Measurements from ENCODE around the gene DDHD1. TPM values are rescaled to one million over a fixed set of nuclear protein-coding genes. Genes with fewer than 3 reads are reported as not detected.
"Not testable (repeated sequence)": the region's sequence is repeated elsewhere in the genome, so short reads cannot be mapped to it uniquely, and the experiment has no call there.

DDHD1 gene
- polyA plus RNA-seq, 1 donor (not counting 4 experiments of a cell fraction or from before 2014, with no cell fraction given) = 10.4 TPM

GRCh38 chr14:53183056-53183455 lies 29.9 kb upstream of the DDHD1 start:
- H3K27me3 ChIP-seq (ENCODE audit: control insufficient read depth, extremely low read depth, insufficient read depth, low read length) = no peaks in the 10 kb centered on the region
- TF ChIP-seq CTCF (optimal IDR thresholded peaks at IDR 0.05 in 1 of 3, IDR thresholded peaks at IDR 0.05 in 1 of 3, conservative IDR thresholded peaks at IDR 0.05 in 1 of 3; ENCODE audit: extremely low read depth in 1 of 3, insufficient read depth in 2 of 3, low read length in 3 of 3) (no peak), EZH2 (IDR thresholded peaks at IDR 0.05; ENCODE audit: low read length) (no peak)
- no peaks in the 10 kb centered on the region for H4K20me1 ChIP-seq (ENCODE audit: control insufficient read depth, extremely low read depth, insufficient read depth, low read length)
- H3K4me2 ChIP-seq (ENCODE audit: control insufficient read depth, extremely low read depth, insufficient read depth, low read depth, low read length) = no peak overlapping the region
- no peak overlapping the region for H2AFZ ChIP-seq (ENCODE audit: control insufficient read depth, low read length)
- H3K4me1 ChIP-seq (ENCODE audit: control insufficient read depth, extremely low read depth, insufficient read depth, low read length) = no peaks in the 10 kb centered on the region
- no peaks in the 10 kb centered on the region for H3K36me3 ChIP-seq (ENCODE audit: control insufficient read depth in 2 of 2, extremely low read depth in 1 of 2, insufficient read depth in 2 of 2, low read length in 2 of 2)
- H3K9me1 ChIP-seq (ENCODE audit: control insufficient read depth, extremely low read depth, insufficient read depth, low read length) = no peaks in the 10 kb centered on the region
- FAIRE-seq = no peak
- no peak for DNase-seq (ENCODE audit: low read depth, low spot score)
- no peaks in the 10 kb centered on the region for H3K79me2 ChIP-seq (ENCODE audit: control insufficient read depth, insufficient read depth, low read length)
- no peak overlapping the region for H3K9ac ChIP-seq (ENCODE audit: control insufficient read depth, extremely low read depth, insufficient read depth, low read length)
- dilution Hi-C loops (cut with MboI; ENCODE audit: extremely low pct_ligation_motif_present, low sequenced_read_pairs) = no loop called here
- H3K4me3 ChIP-seq (ENCODE audit: control insufficient read depth in 2 of 3, extremely low read depth in 1 of 3, insufficient read depth in 2 of 3, low read depth in 1 of 3, low read length in 3 of 3) = no peak overlapping the region
- H3K9me3 ChIP-seq (ENCODE audit: control insufficient read depth, low read depth, low read length) = no peaks in the 10 kb centered on the region
- H3K27ac ChIP-seq (ENCODE audit: control insufficient read depth, insufficient read depth, low read length) = no peak overlapping the region

GRCh38 chr14:53181463-53182081 lies 28.4 kb upstream of the DDHD1 start:
- DNase-seq (ENCODE audit: low read depth, low spot score); H3K9me1 ChIP-seq (ENCODE audit: control insufficient read depth, extremely low read depth, insufficient read depth, low read length); H3K9ac ChIP-seq (ENCODE audit: control insufficient read depth, extremely low read depth, insufficient read depth, low read length); H3K79me2 ChIP-seq (ENCODE audit: control insufficient read depth, insufficient read depth, low read length); H2AFZ ChIP-seq (ENCODE audit: control insufficient read depth, low read length); H4K20me1 ChIP-seq (ENCODE audit: control insufficient read depth, extremely low read depth, insufficient read depth, low read length); FAIRE-seq; H3K4me3 ChIP-seq (ENCODE audit: control insufficient read depth in 2 of 3, extremely low read depth in 1 of 3, insufficient read depth in 2 of 3, low read depth in 1 of 3, low read length in 3 of 3); dilution Hi-C loops (cut with MboI; ENCODE audit: extremely low pct_ligation_motif_present, low sequenced_read_pairs); H3K36me3 ChIP-seq (ENCODE audit: control insufficient read depth in 2 of 2, extremely low read depth in 1 of 2, insufficient read depth in 2 of 2, low read length in 2 of 2); H3K27me3 ChIP-seq (ENCODE audit: control insufficient read depth, extremely low read depth, insufficient read depth, low read length); H3K4me1 ChIP-seq (ENCODE audit: control insufficient read depth, extremely low read depth, insufficient read depth, low read length); H3K9me3 ChIP-seq (ENCODE audit: control insufficient read depth, low read depth, low read length); H3K4me2 ChIP-seq (ENCODE audit: control insufficient read depth, extremely low read depth, insufficient read depth, low read depth, low read length); H3K27ac ChIP-seq (ENCODE audit: control insufficient read depth, insufficient read depth, low read length): not testable (repeated sequence)
